HG03097 (cell line): Measurements from ENCODE around the gene CNTN1.

Experiments
- ATAC-seq: cut with Tn5 transposase; IDR thresholded peaks from one replicate; pipeline ENCODE4 v1.9.1; 2021; ENCODE audit not compliant: unreplicated experiment, low FRiP score

Gene CNTN1

DNA sequence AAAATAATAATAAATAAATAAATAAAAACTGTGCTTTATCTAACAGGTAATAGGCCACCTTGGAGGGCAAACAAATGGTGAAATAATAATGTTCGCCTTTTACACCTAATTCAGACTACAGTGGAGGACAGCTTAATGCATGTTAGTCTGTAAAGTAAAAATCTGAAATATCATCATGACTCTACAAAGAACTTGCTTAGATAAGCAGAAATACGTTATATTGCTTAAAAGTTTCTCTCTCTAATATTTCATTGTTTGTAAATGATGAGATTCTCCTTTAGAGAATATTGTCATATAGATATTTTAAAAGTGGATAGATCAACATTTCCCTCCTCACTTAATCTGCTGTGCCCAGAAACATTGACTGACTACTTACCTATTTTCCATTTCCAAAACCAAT lies 397.2 kb downstream of the CNTN1 start:
- ATAC-seq: no peak

DNA sequence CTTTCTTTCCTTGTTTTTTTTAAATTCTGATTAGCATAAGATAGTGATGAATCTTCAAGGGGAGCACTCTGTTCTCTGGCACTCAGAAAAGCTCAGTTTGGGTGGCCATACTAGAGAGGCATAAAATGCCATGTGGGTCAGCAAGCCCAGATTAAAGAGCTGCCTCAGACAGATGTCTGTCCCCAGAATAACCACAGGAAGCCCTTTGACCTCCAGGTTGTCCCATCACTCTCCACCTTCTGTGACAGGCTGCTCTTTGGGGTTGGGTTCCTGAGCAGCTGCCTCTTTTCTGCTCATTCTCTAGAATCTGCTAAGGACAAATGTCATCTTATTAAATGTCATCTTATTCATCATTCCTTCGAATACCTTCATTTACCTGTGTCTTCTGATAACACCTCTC lies 399.9 kb downstream of the CNTN1 start:
- no peak for ATAC-seq

DNA sequence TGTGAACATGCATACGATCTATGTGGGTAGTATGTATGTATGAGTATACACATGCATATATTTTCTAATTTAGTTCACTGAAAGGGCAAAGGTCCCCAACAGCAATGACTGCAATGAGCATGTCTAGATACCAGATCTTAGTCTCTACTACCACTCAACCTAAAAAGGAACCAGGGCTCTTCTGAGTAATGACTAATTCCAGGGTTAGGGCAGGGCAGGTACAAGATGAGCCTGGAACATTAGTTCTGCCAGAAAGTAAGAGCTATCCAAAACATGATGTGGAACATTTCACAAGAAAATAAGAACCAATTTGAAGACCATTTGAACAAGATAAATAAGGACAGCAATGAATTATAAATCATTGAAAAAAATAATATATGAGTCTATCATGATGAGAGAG lies 404.6 kb downstream of the CNTN1 start:
- ATAC-seq: no peak

DNA sequence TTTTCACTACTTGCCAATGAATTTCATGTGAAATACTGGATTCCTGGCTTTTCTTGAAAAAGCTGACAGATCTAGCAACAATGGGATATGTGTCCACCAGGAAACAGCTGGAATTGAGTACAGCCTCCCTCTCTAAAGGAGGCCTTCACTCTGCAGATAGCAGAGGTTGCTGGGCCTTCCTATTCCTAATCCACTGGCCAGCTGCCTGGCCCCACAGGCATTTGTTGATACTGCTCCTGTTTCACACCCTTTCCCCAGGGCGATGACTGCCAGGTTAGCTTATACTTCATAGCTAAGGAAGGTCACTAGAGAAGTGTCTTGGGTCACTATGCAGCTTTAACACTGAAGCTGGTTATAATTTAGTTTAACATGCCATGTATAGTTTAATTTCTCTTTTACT lies 408.3 kb downstream of the CNTN1 start:
- ATAC-seq: no peak

DNA sequence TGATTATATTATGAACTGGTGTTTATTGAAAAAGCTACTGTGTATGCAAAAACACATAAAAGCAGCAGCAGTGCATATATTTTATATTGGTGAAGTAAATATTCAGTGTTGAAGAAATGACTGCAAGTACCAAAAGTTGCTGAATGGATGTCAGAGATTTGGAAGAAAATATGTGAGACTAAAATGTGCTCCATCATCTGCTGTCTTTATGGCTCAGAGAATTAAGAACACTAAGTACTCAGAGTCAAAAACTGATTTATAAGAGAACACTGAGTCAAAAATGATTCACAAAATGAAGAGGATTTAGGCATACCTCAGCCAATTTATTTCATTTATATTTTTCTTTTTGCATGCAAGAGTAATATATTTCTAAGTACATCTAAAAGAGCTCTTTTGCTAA lies 409.6 kb downstream of the CNTN1 start:
- no peak for ATAC-seq

DNA sequence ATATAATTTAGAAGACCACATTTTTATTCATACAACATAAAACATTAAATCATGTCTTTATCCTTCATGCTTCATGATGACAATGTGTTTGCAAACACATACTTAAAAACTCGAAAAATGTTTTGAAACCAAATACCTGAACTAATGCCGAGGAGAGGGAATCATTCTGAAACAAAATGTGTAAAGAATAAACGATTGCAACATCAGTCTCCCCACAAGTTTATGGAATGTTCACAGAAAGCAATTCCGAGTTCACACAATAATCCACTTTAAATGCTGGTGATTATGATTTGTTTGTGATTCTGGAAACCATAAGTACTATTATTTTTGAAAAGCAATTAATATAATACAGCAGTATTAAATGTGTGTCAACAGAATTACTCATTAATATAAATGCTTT lies 411.4 kb downstream of the CNTN1 start:
- no peak for ATAC-seq

DNA sequence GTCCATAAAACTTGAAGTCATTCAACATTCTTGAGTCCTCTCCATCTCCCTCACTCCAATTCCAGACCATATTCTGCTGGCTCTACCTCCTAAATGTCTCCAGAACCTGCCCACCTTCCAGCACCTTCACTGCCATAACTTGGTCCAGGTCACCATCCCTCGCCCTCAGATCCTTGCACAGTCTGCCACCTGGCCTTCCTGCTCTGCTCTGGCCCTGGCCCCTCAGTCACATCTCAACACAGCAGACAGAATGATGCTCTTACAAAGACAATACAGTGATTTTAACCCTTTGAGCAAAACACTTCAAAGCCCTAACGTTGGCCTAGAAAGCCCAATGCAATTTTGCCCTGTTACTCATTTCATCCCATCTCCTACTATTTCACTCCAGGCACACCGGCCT lies 414.1 kb downstream of the CNTN1 start:
- ATAC-seq: no peak

DNA sequence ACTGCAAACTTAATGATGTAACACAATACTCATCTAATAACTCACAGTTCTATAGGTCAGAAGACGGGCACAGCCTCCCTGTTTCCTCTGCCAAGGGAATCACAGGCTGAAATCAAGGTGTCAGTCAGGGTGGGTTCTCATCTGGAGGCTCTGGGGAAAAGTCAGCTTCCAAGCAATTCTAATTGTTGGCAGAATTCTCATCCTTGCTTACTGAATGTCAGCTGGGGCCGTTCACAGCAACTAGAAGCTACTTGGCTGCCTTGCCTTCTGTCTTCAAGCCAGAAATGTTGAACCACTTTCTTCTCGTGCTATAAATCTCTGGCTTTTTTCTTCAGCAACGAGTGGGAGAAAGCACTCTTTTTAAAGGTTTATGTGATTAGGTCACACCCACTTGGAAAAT lies 415.8 kb downstream of the CNTN1 start:
- no peak for ATAC-seq

DNA sequence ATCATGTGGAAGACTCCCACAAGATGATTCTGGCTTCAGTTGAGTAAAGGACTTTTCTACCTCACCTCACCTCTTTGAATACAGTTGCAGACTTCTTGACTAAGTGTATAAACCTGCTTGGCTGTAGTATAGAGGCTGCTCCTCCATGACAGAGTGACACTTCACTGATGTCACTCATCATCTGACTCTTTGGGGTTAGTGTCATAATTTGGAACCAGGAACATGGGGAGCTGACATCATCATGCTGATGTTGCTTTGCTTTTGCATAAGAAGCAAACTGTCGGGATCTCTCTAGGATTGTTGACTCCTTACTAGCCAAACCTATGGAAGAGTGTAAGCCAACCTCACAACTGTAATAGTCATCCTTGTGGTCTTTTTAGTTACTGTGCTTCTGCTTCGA lies 420.7 kb downstream of the CNTN1 start:
- no peak for ATAC-seq

DNA sequence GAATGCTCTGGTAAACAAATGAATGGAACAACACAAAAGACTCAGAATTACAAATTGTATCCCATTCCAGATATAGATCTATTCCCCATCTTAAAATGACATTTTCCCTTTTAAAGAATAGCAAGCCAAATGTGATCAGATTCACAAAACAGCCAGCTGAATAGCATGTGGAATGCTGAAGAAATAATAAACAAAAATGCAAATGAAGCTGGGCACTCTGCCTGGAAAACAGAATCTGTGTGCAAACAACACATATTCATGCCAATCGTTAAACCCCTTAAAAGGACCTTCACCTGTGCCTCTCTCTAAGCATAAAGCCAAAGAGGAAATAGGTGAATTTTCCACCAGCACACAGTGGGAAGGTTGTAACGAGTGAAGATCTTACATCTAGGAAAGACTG lies 428.0 kb downstream of the CNTN1 start:
- ATAC-seq: no peak

DNA sequence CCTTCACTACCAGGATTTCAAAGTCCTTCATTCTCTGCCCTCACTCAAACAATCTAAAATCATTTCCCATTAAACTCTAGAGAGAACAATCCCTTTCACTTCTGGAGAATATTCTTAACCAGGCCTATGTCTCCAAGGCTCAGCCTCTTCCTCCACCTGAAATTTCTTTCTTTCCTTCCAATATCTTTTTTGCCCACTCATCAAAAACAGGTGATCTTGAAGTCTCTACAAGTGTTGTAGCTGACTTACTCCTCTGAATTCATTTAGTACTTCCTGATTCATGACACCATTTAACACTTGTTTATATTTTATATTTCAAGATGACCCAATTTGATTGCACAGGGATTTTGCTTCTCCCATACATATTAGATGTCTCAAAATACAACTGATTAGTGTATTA lies 429.1 kb downstream of the CNTN1 start:
- no peak for ATAC-seq
